Endothelial cell of umbilical vein (primary cell): ENCODE results near the gene WNT10A.
"Not testable (repeated sequence)": the region's sequence is repeated elsewhere in the genome, so short reads cannot be mapped to it uniquely, and the experiment has no call there.

Experiments
- EZH2 ChIP-seq: IDR thresholded peaks from 2 replicates; pipeline ENCODE4 v1.6.1; 2012; ENCODE audit warnings: borderline replicate concordance, low read depth, mild to moderate bottlenecking, moderate library complexity, low read length, inconsistent platforms; ENCODE audit not compliant: severe bottlenecking
- FOS ChIP-seq: IDR thresholded peaks from 2 replicates; pipeline ENCODE4 v1.6.1; 2011; ENCODE audit warnings: mild to moderate bottlenecking, low read length, moderate library complexity, borderline replicate concordance; ENCODE audit not compliant: insufficient read depth
- JUN ChIP-seq: IDR thresholded peaks from 2 replicates; pipeline ENCODE4 v1.6.1; 2011; ENCODE audit warnings: borderline replicate concordance, low read depth; ENCODE audit not compliant: insufficient read length, insufficient read depth
- MYC ChIP-seq: IDR thresholded peaks from one replicate; pipeline ENCODE4 v1.6.1; 2011; ENCODE audit warnings: mild to moderate bottlenecking, low read depth, low read length
- POLR2A ChIP-seq: IDR thresholded peaks from 2 replicates; pipeline ENCODE4 v1.6.1; 2012; ENCODE audit warnings: low read depth, mild to moderate bottlenecking, control low read depth, low read length
- POLR2AphosphoS5 ChIP-seq: IDR thresholded peaks from 2 replicates; pipeline ENCODE4 v1.6.1; 2012; ENCODE audit warnings: low read depth, mild to moderate bottlenecking, control low read depth, low read length, moderate library complexity; ENCODE audit not compliant: insufficient read depth
- TF ChIP-seq, protein P1 (sequence below), 2 donors: IDR thresholded peaks; 1 replicate in 1 of 2; 2 replicates in 1 of 2; pipeline ENCODE4 v1.5.1; 2011; ENCODE audit warnings: low read length in 2 of 2, mild to moderate bottlenecking in 2 of 2, moderate library complexity in 2 of 2, control low read depth in 1 of 2, inconsistent platforms in 1 of 2, low read depth in 1 of 2; ENCODE audit not compliant: insufficient read depth in 1 of 2; ENCODE audit errors: extremely low read depth in 1 of 2
- TF ChIP-seq, protein P2 (sequence below): IDR thresholded peaks from 2 replicates; pipeline ENCODE4 v1.6.1; 2011; ENCODE audit not compliant: insufficient read depth, insufficient read length

DNA sequence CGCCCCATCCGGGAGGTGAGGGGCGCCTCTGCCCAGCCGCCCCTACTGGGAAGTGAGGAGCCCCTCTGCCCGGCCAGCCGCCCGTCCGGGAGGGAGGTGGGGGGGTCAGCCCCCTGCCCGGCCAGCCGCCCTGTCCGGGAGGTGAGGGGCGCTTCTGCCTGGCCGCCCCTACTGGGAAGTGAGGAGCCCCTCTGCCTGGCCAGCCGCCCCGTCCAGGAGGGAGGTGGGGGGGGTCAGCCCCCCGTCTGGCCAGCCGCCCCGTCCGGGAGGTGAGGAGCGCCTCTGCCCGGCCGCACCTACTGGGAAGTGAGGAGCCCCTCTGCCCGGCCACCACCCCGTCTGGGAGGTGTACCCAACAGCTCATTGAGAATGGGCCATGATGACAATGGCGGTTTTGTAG, 51.1 kb downstream of the WNT10A start:
- TF ChIP-seq, protein P1, sequence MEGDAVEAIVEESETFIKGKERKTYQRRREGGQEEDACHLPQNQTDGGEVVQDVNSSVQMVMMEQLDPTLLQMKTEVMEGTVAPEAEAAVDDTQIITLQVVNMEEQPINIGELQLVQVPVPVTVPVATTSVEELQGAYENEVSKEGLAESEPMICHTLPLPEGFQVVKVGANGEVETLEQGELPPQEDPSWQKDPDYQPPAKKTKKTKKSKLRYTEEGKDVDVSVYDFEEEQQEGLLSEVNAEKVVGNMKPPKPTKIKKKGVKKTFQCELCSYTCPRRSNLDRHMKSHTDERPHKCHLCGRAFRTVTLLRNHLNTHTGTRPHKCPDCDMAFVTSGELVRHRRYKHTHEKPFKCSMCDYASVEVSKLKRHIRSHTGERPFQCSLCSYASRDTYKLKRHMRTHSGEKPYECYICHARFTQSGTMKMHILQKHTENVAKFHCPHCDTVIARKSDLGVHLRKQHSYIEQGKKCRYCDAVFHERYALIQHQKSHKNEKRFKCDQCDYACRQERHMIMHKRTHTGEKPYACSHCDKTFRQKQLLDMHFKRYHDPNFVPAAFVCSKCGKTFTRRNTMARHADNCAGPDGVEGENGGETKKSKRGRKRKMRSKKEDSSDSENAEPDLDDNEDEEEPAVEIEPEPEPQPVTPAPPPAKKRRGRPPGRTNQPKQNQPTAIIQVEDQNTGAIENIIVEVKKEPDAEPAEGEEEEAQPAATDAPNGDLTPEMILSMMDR (IDR thresholded peaks at IDR 0.05; ENCODE audit: extremely low read depth in 1 of 2, insufficient read depth in 1 of 2, low read depth in 1 of 2, low read length in 2 of 2), result not testable (repeated sequence)
- TF ChIP-seq POLR2AphosphoS5, POLR2A, FOS, EZH2, MYC, JUN: not testable (repeated sequence)
- TF ChIP-seq, protein P2, sequence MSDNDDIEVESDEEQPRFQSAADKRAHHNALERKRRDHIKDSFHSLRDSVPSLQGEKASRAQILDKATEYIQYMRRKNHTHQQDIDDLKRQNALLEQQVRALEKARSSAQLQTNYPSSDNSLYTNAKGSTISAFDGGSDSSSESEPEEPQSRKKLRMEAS, result not testable (repeated sequence)
